Heart right ventricle (tissue), 16 donors: ENCODE measurements around the gene STXBP3. TPM values are rescaled to one million over a fixed set of nuclear protein-coding genes. Genes with fewer than 3 reads are reported as not detected.

Experiments
- ATAC-seq, 8 donors: fragments of 200-7000 bp; cut with Tn5 transposase; one replicate each; pipeline ENCODE4 v1.9.1; 2020; ENCODE audit warnings: mild to moderate bottlenecking in 8 of 8, moderate library complexity in 8 of 8, moderate number of reproducible peaks in 1 of 8
- DNase-seq, 2 donors: peaks; one replicate each; pipeline ENCODE4 v3.0.0-alpha.2; 2020
- H3K27ac ChIP-seq, 10 donors: fragments of 200-600 bp; sonication (generic) in 2 of 10; one replicate each; pipeline versions ENCODE4 v1.5.0 to v1.8.0; 2020 to 2022; ENCODE audit warnings: mild to moderate bottlenecking in 3 of 10
- H3K27me3 ChIP-seq, 7 donors: fragments of 200-600 bp; one replicate each; pipeline ENCODE4 v1.8.0; 2021 to 2022; ENCODE audit warnings: mild to moderate bottlenecking in 2 of 7
- H3K36me3 ChIP-seq, 9 donors: fragments of 200-600 bp; sonication (generic) in 1 of 9; one replicate each; pipeline versions ENCODE4 v1.5.0 to v1.8.0; 2020 to 2022; ENCODE audit warnings: mild to moderate bottlenecking in 2 of 9
- H3K4me1 ChIP-seq, 9 donors: fragments of 200-600 bp; sonication (generic) in 1 of 9; one replicate each; pipeline versions ENCODE4 v1.5.0 to v1.8.0; 2020 to 2022; ENCODE audit warnings: mild to moderate bottlenecking in 4 of 9
- H3K4me3 ChIP-seq, 10 donors: fragments of 200-600 bp; sonication (generic) in 2 of 10; one replicate each; pipeline versions ENCODE4 v1.5.0 to v1.8.0; 2020 to 2022; ENCODE audit warnings: mild to moderate bottlenecking in 7 of 10, moderate library complexity in 2 of 10
- H3K9me3 ChIP-seq, 11 donors: fragments of 200-600 bp in 10 of 11; sonication (generic) in 2 of 11; one replicate each; pipeline versions ENCODE4 v1.5.0 to v1.8.0; 2013 to 2022; ENCODE audit warnings: mild to moderate bottlenecking in 2 of 11, control low read depth in 1 of 11, moderate library complexity in 1 of 11
- WGBS, 2 donors: extraction: QIAGEN DNeasy Blood & Tissue Kit; methylation state at CpG; one replicate each; pipeline ENCODE4 v1.1.7; 2013; ENCODE audit warnings: inconsistent platforms in 1 of 2; 5-methylcytosine and 5-hydroxymethylcytosine counted together
- intact Hi-C, 10 donors: fragments of 100-400 bp; cut with DNase I; formaldehyde crosslinking; loops; one replicate each; pipeline versions ENCODE4 v1.11.1 to v1.14.2; 2022
- polyA plus RNA-seq, 2 donors: library from polyadenylated mRNA; stranded (reverse); fragments of 200-250 nt; gene quantifications; one replicate each; pipeline ENCODE4 v1.2.3, GENCODE V29; 2013
- total RNA-seq, 10 donors: library from RNA; stranded (reverse); fragmentation: NEBNext Ultra II Directional in 3 of 10; extraction: Animal tissue kit (Norgen Biotek cat#: 25700) in 3 of 10; gene quantifications; one replicate each; pipeline versions ENCODE4 v1.2.1 to v1.2.4, GENCODE V29; 2021 to 2023
- TF ChIP-seq, protein P1 (sequence below), 9 donors: fragments of 200-600 bp; sonication (generic) in 2 of 9; IDR thresholded peaks; one replicate each; pipeline versions ENCODE4 v1.5.0 to v1.8.0; 2021 to 2022; ENCODE audit warnings: antibody characterized with exemption in 9 of 9, mild to moderate bottlenecking in 5 of 9, moderate library complexity in 1 of 9
- donor health status: Arrhythmogenic right ventricular cardiomyopathy.
- donor health status: ischemic (EF 13 %, LVEDD 7.1; RV severe dilation, severe dysfunction).
- donor health status: healthy with polysubstance abuse.
- donor health status: DM: no; HTN: yes; CAD: no.
- donor health status: DM: no; HTN: no; CAD: no.
- donor health status: ischemic (EF 25% LVEDD 6.9; RV normal size, moderate dysfunction).
- donor health status: ischemic (EF 25% LVEDD 5.7; RV mildly dilated, moderate dysfunction).
- donor health status: healthy.
- donor health status: DM: yes; HTN: yes; CAD: no.
- donor health status: Ischemic cardiomyopathy.
- donor health status: ischemic (EF 35%, LVEDD 5.7; RV mildly dilated, moderate dysfunction).
- donor health status: nonischemic (EF 11% LVEDD 7.7; RV severe dilation, severe dysfunction).
- donor health status: DM: yes; HTN: yes; CAD: no.
- donor health status: PGD.
- donor health status: ischemic (EF 29% LVEDD 5.4; RV normal size, mild dysfunction).
- donor health status: nonischemic (EF 23%, LVEDD 6.1; RV moderate dilation, normal function).

Gene STXBP3
- total and polyA plus RNA-seq, 12 donors, result 18.1 to 34.5 (median 22.9) TPM

DNA sequence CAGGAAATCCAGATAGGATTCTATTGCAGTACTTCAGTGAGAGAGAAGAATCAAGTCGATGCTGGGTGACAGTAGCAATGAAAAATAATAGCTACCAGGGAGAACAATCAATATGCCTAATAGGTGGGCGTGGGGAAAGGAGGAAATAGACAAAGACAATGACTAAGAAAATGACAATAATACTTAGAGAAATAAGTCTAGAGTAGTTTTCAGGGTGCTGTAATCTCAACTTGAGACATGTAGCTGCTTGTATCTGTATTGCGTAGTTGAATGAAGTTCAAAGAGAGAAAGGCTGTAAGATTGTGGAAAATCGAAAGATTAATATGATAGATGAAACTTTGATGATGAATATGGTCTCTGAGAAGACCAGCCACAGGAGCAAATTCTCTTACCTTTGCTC, 2.6 kb downstream of the STXBP3 start:
- WGBS, 2 donors, result 91% methylated on average over 4 of the region's 4 CpGs
- Histone ChIP-seq H3K27ac (no peak overlapping the region), H3K36me3 (peaks cover 0 to 51% (median 7%) of the 10 kb centered on the region in 9 donors), H3K4me1 (peaks cover 0 to 30% (median 15%) of the 10 kb centered on the region in 9 donors), H3K9me3 (no peaks in the 10 kb centered on the region), H3K4me3 (no peak overlapping the region), H3K27me3 (no peaks in the 10 kb centered on the region)
- no peak for ATAC-seq
- DNase-seq, result no peak
- TF ChIP-seq, protein P1, sequence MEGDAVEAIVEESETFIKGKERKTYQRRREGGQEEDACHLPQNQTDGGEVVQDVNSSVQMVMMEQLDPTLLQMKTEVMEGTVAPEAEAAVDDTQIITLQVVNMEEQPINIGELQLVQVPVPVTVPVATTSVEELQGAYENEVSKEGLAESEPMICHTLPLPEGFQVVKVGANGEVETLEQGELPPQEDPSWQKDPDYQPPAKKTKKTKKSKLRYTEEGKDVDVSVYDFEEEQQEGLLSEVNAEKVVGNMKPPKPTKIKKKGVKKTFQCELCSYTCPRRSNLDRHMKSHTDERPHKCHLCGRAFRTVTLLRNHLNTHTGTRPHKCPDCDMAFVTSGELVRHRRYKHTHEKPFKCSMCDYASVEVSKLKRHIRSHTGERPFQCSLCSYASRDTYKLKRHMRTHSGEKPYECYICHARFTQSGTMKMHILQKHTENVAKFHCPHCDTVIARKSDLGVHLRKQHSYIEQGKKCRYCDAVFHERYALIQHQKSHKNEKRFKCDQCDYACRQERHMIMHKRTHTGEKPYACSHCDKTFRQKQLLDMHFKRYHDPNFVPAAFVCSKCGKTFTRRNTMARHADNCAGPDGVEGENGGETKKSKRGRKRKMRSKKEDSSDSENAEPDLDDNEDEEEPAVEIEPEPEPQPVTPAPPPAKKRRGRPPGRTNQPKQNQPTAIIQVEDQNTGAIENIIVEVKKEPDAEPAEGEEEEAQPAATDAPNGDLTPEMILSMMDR (IDR thresholded peaks at IDR 0.05), result no peak
- intact Hi-C loops, result loop anchor here in 3 of 10 donors (5.0 to 10.0 kb wide), 3 partner anchors 54 to 148 kb away; partner anchors contain the start of gene PRPF38B (in 2 of the 3)

DNA sequence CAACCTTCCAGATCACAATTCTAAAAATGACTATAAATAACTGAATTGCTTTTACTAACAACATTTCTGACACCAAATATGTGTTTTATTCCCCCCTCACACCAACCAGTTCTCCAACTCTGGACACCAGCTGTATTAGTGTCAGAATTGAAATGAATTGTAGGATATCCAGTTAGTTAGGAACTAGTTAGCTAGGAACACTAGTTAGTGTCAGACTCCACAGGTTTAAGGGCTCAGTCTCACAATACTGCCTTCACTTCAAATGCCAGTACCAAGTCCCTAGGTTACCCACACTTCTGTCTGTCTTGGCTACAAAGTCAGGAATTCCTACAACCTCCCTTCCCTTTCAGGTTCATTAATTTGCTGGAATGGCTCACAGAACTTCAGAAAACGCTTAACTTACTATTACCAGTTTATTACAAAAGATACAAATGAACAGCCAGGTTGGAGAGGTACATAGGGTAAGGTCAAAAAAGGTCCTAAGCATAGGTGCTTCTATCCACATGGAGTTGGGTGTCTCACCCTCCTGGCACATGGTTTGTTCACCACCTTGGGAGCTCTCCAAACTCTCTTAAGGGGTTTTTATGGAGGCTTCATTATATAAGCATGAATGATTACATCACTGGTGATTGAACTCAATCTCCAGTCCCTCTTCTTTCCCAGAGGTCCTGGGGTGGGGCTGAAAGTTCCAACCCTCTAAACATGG, 4.2 kb downstream of the STXBP3 start:
- TF ChIP-seq, protein P1 (IDR thresholded peaks at IDR 0.05), result no peak
- 91 to 100% methylated on average over 1 of the region's 1 CpG for WGBS, 2 donors
- Histone ChIP-seq H3K36me3 (peaks cover 0 to 66% (median 8%) of the 10 kb centered on the region in 9 donors), H3K4me3 (no peak overlapping the region), H3K4me1 (peaks cover 0 to 30% (median 15%) of the 10 kb centered on the region in 9 donors), H3K9me3 (no peaks in the 10 kb centered on the region), H3K27me3 (no peaks in the 10 kb centered on the region), H3K27ac (no peak overlapping the region)
- no peak for DNase-seq
- ATAC-seq, result no peak
- intact Hi-C loops, result no loop called here

DNA sequence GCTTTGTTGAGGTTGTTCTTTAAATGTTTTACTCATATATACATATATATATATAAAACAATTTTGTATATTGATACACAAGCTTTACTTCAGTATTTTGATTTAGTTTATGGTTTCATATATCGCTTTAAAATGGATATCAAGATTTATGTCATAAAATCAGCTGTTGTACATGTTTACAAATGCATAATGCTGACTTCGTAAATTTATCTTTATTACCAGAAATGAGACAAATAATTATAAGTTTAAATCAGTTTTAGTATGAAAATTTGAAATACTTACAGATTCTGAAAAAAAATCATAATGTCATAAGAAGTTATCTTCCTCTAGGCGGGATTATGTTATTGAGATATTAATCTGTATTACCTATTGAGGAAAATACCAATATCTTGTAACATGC, 6.9 kb downstream of the STXBP3 start:
- Histone ChIP-seq H3K27me3 (no peaks in the 10 kb centered on the region), H3K27ac (no peak overlapping the region), H3K4me1 (peaks cover 0 to 19% (median 6%) of the 10 kb centered on the region in 9 donors), H3K9me3 (no peaks in the 10 kb centered on the region), H3K4me3 (no peak overlapping the region), H3K36me3 (peaks cover 0 to 93% (median 25%) of the 10 kb centered on the region in 9 donors)
- TF ChIP-seq, protein P1 (IDR thresholded peaks at IDR 0.05), result no peak
- ATAC-seq (no peak), DNase-seq (no peak)
- intact Hi-C loops, result no loop called here
- WGBS, 2 donors, result 78 to 79% methylated on average over 3 of the region's 3 CpGs

DNA sequence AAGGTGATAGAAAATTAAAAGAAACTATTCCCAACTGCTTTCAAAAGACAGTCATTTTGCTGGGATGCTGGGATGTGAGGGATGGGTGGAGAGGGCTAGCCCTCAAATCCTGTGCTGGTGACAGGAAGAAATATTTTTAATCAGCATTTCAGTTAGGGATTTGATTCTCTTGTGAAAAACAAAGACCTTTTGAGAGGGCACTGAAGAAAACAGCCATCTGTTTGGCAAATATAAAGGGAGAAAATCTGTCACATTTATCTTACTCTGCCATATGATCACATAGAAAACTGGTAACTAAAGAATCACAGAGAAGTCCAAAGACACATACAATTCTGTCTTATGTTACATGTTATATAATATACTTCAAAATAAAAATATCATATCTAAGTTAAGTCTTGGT, 12.3 kb downstream of the STXBP3 start:
- no peak overlapping the region for H3K4me3 ChIP-seq
- H3K27me3 ChIP-seq, result no peaks in the 10 kb centered on the region
- ATAC-seq, result no peak
- intact Hi-C loops, result loop anchor here in 1 of 10 donors (5.0 kb wide), 1 partner anchor 144 kb away; no protein-coding TSS in a partner anchor
- H3K9me3 ChIP-seq, result no peaks in the 10 kb centered on the region
- DNase-seq, result no peak
- peaks cover 0 to 100% (median 51%) of the 10 kb centered on the region in 9 donors for H3K36me3 ChIP-seq
- H3K27ac ChIP-seq, result no peak overlapping the region
- H3K4me1 ChIP-seq, result no peaks in the 10 kb centered on the region
- TF ChIP-seq, protein P1 (IDR thresholded peaks at IDR 0.05), result no peak
